Suprapubic skin (tissue), 4 donors: ENCODE measurements around the gene ZNF584.

ENCODE experiments used
- POLR2A ChIP-seq, 2 donors: fragments of 450-650 bp; IDR thresholded peaks; one replicate each; pipeline ENCODE4 v1.6.1; 2017; ENCODE audit warnings: antibody characterized with exemption in 2 of 2, mild to moderate bottlenecking in 2 of 2, moderate library complexity in 2 of 2
- POLR2AphosphoS5 ChIP-seq, 3 donors: sonication (generic); formaldehyde crosslinking; IDR thresholded peaks; one replicate each; pipeline ENCODE4 v1.6.1; 2017; ENCODE audit warnings: antibody characterized with exemption in 3 of 3
- TF ChIP-seq, protein P1 (sequence below), 2 donors: fragments of 200-600 bp in 1 of 2; fragments of 450-650 bp in 1 of 2; sonication (generic) in 1 of 2; IDR thresholded peaks; one replicate each; pipeline ENCODE4 v1.5.1; 2016 to 2019; ENCODE audit warnings: antibody characterized with exemption in 2 of 2, mild to moderate bottlenecking in 1 of 2, moderate library complexity in 1 of 2

GRCh38 chr19:58364146-58364545 lies 44.3 kb upstream of the ZNF584 start:
- TF ChIP-seq POLR2AphosphoS5 (IDR thresholded peaks at IDR 0.05) (no peak), POLR2A (IDR thresholded peaks at IDR 0.05) (no peak)
- TF ChIP-seq, protein P1, sequence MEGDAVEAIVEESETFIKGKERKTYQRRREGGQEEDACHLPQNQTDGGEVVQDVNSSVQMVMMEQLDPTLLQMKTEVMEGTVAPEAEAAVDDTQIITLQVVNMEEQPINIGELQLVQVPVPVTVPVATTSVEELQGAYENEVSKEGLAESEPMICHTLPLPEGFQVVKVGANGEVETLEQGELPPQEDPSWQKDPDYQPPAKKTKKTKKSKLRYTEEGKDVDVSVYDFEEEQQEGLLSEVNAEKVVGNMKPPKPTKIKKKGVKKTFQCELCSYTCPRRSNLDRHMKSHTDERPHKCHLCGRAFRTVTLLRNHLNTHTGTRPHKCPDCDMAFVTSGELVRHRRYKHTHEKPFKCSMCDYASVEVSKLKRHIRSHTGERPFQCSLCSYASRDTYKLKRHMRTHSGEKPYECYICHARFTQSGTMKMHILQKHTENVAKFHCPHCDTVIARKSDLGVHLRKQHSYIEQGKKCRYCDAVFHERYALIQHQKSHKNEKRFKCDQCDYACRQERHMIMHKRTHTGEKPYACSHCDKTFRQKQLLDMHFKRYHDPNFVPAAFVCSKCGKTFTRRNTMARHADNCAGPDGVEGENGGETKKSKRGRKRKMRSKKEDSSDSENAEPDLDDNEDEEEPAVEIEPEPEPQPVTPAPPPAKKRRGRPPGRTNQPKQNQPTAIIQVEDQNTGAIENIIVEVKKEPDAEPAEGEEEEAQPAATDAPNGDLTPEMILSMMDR (IDR thresholded peaks at IDR 0.05), result no peak
